GM18519 (cell line): ENCODE measurements around the gene ADORA2A.

Experiments used
- ATAC-seq: cut with Tn5 transposase; IDR thresholded peaks from one replicate; pipeline ENCODE4 v1.9.1; 2021; ENCODE audit warnings: mild to moderate bottlenecking, moderate library complexity; ENCODE audit not compliant: unreplicated experiment, low FRiP score

ADORA2A gene

GRCh38 chr22:24402460-24403192 lies 24.8 kb upstream of the ADORA2A start:
- no peak for ATAC-seq

- ATAC-seq: no peak
These were observed 24.1 kb upstream of the ADORA2A start for GRCh38 chr22:24403346-24403745.

- ATAC-seq: no peak
These were observed 22.7 kb upstream of the ADORA2A start for GRCh38 chr22:24404561-24405275.

- ATAC-seq: no peak
These were observed 21.6 kb upstream of the ADORA2A start for GRCh38 chr22:24405631-24406321.

GRCh38 chr22:24406322-24407277 lies 20.8 kb upstream of the ADORA2A start:
- ATAC-seq: no peak

- no peak for ATAC-seq
These were observed 20.1 kb upstream of the ADORA2A start for GRCh38 chr22:24407278-24407665.

- ATAC-seq: no peak
These were observed 19.5 kb upstream of the ADORA2A start for GRCh38 chr22:24407884-24408283.

- ATAC-seq: no peak
These were observed 18.8 kb upstream of the ADORA2A start for GRCh38 chr22:24408630-24409029.

- ATAC-seq: no peak
These were observed 17.7 kb upstream of the ADORA2A start for GRCh38 chr22:24409707-24410106.

GRCh38 chr22:24410110-24410856 lies 17.1 kb upstream of the ADORA2A start:
- no peak for ATAC-seq

GRCh38 chr22:24411256-24412004 lies 16.0 kb upstream of the ADORA2A start:
- ATAC-seq: no peak

- no peak for ATAC-seq
These were observed 15.1 kb upstream of the ADORA2A start for GRCh38 chr22:24412274-24412673.

GRCh38 chr22:24413271-24413670 lies 14.1 kb upstream of the ADORA2A start:
- ATAC-seq: no peak

GRCh38 chr22:24413736-24414385 lies 13.5 kb upstream of the ADORA2A start:
- no peak for ATAC-seq

GRCh38 chr22:24414523-24414922 lies 12.9 kb upstream of the ADORA2A start:
- ATAC-seq: no peak

GRCh38 chr22:24414984-24415945 lies 12.1 kb upstream of the ADORA2A start:
- ATAC-seq: no peak

- ATAC-seq: no peak
These were observed 11.3 kb upstream of the ADORA2A start for GRCh38 chr22:24416095-24416494.
